Keratinocyte (primary cell): ENCODE results near the gene MED27. TPM values are rescaled to one million over a fixed set of nuclear protein-coding genes. Genes with fewer than 3 reads are reported as not detected.

Experiments used
- DNase-seq: peaks from one replicate; pipeline ENCODE4 v3.0.0-alpha.2; 2011; ENCODE audit warnings: low read depth, missing footprints, low spot score
- FAIRE-seq: peaks from 2 replicates; lab custom pipeline; 2011; peaks lifted over from hg19 to GRCh38; lab: Jason Lieb, UNC
- H2AFZ ChIP-seq: 2 replicates; pipeline ENCODE4 v1.6.0; 2012; ENCODE audit warnings: low read length, control low read depth, inconsistent platforms; ENCODE audit not compliant: control insufficient read depth
- H3K27ac ChIP-seq: 2 replicates; pipeline ENCODE4 v1.5.1; 2011; ENCODE audit warnings: low read length; ENCODE audit not compliant: control insufficient read depth, insufficient read depth
- H3K27me3 ChIP-seq: 3 replicates; pipeline ENCODE4 v1.6.0; 2011; ENCODE audit warnings: low read length; ENCODE audit not compliant: control insufficient read depth, insufficient read depth; ENCODE audit errors: extremely low read depth
- H3K36me3 ChIP-seq, 2 experiments: 2 replicates in 1 of 2; 3 replicates in 1 of 2; pipeline ENCODE4 v1.5.1; 2011; ENCODE audit warnings: low read length in 2 of 2, mild to moderate bottlenecking in 1 of 2; ENCODE audit not compliant: control insufficient read depth in 2 of 2, insufficient read depth in 2 of 2; ENCODE audit errors: extremely low read depth in 1 of 2
- H3K4me1 ChIP-seq: 3 replicates; pipeline ENCODE4 v1.5.1; 2011; ENCODE audit warnings: low read length; ENCODE audit not compliant: control insufficient read depth, insufficient read depth; ENCODE audit errors: extremely low read depth
- H3K4me2 ChIP-seq: 3 replicates; pipeline ENCODE4 v1.6.0; 2011; ENCODE audit warnings: low read depth, low read length; ENCODE audit not compliant: control insufficient read depth, insufficient read depth; ENCODE audit errors: extremely low read depth
- H3K4me3 ChIP-seq, 3 experiments: fragments of 200-600 bp in 1 of 3; sonication (generic) in 1 of 3; 2 replicates in 2 of 3; 3 replicates in 1 of 3; pipeline ENCODE4 v1.5.1; 2011 to 2016; ENCODE audit warnings: low read length in 3 of 3, mild to moderate bottlenecking in 3 of 3, control low read depth in 2 of 3, inconsistent platforms in 1 of 3, low read depth in 1 of 3, mixed read lengths in 1 of 3, mixed run types in 1 of 3, moderate library complexity in 1 of 3; ENCODE audit not compliant: control insufficient read depth in 2 of 3, insufficient read depth in 2 of 3; ENCODE audit errors: extremely low read depth in 1 of 3
- H3K79me2 ChIP-seq: 2 replicates; pipeline ENCODE4 v1.6.0; 2012; ENCODE audit warnings: low read length; ENCODE audit not compliant: control insufficient read depth, insufficient read depth
- H3K9ac ChIP-seq: 3 replicates; pipeline ENCODE4 v1.6.0; 2011; ENCODE audit warnings: low read length; ENCODE audit not compliant: control insufficient read depth, insufficient read depth; ENCODE audit errors: extremely low read depth
- H3K9me1 ChIP-seq: 3 replicates; pipeline ENCODE4 v1.6.0; 2011; ENCODE audit warnings: low read length; ENCODE audit not compliant: control insufficient read depth, insufficient read depth; ENCODE audit errors: extremely low read depth
- H3K9me3 ChIP-seq: 2 replicates; pipeline ENCODE4 v1.5.1; 2012; ENCODE audit warnings: low read depth, low read length; ENCODE audit not compliant: control insufficient read depth
- H4K20me1 ChIP-seq: 3 replicates; pipeline ENCODE4 v1.6.0; 2011; ENCODE audit warnings: low read length; ENCODE audit not compliant: control insufficient read depth, insufficient read depth; ENCODE audit errors: extremely low read depth
- CTCF ChIP-seq, 3 experiments: IDR thresholded peaks in 1 of 3; conservative IDR thresholded peaks in 1 of 3; optimal IDR thresholded peaks in 1 of 3; 2 replicates in 2 of 3; 3 replicates in 1 of 3; pipeline versions ENCODE3 to v1.5.1; 2011; ENCODE audit warnings: low read length in 3 of 3, mild to moderate bottlenecking in 3 of 3, moderate library complexity in 2 of 3, control low read depth in 1 of 3, inconsistent platforms in 1 of 3; ENCODE audit not compliant: insufficient read depth in 2 of 3; ENCODE audit errors: extremely low read depth in 1 of 3
- EZH2 ChIP-seq: IDR thresholded peaks from one replicate; pipeline ENCODE4 v1.6.1; 2012; ENCODE audit warnings: inconsistent platforms, mild to moderate bottlenecking, low read length, moderate library complexity
- dilution Hi-C: fragments of 300-500 bp; cut with MboI; formaldehyde crosslinking; loops from one replicate; pipeline ENCODE4 v1.7.0; 2020; ENCODE audit warnings: low sequenced_read_pairs; ENCODE audit not compliant: extremely low pct_ligation_motif_present
- polyA plus RNA-seq, 5 experiments: library from polyadenylated mRNA; depleted of rRNA in 3 of 5; stranded (reverse) in 3 of 5; stranded (forward) in 1 of 5; unstranded in 1 of 5; fragments of >200 nt; gene quantifications; 1 replicate in 1 of 5; 2 replicates in 3 of 5; 3 replicates in 1 of 5; pipeline versions ENCODE4 v1.2.1 to v1.2.3, GENCODE V29; 2011 to 2012; ENCODE audit warnings: missing spikeins in 2 of 5, low read depth in 1 of 5, low replicate concordance in 1 of 5

Gene MED27
- polyA plus RNA-seq, 1 donor (not counting 4 experiments of a cell fraction or from before 2014, with no cell fraction given): 39.0 TPM

GRCh38 chr9:131813116-131813515 is 266.6 kb downstream of the MED27 start:
- Histone ChIP-seq H3K4me2 (no peak overlapping the region), H2AFZ (no peak overlapping the region), H3K9me1 (no peaks in the 10 kb centered on the region), H3K9ac (no peak overlapping the region), H3K4me3 (no peak overlapping the region), H4K20me1 (peaks cover 10% of the 10 kb centered on the region), H3K27me3 (peaks cover 62% of the 10 kb centered on the region), H3K9me3 (no peaks in the 10 kb centered on the region), H3K27ac (no peak overlapping the region), H3K36me3 (no peaks in the 10 kb centered on the region), H3K79me2 (no peaks in the 10 kb centered on the region), H3K4me1 (no peaks in the 10 kb centered on the region)
- dilution Hi-C loops: loop anchor here (25.0 kb wide), 1 partner anchor 349 kb away; the partner anchor contains the start of gene NTNG2
- no peak for TF ChIP-seq EZH2
- FAIRE-seq (no peak), DNase-seq (no peak)

GRCh38 chr9:131812116-131812790 is 267.4 kb downstream of the MED27 start:
- Histone ChIP-seq H3K4me1 (no peaks in the 10 kb centered on the region), H3K9me3 (no peaks in the 10 kb centered on the region), H3K27ac (no peak overlapping the region), H3K9ac (no peak overlapping the region), H3K27me3 (peaks cover 60% of the 10 kb centered on the region), H3K9me1 (no peaks in the 10 kb centered on the region), H4K20me1 (peaks cover 10% of the 10 kb centered on the region), H3K36me3 (no peaks in the 10 kb centered on the region), H3K4me2 (no peak overlapping the region), H3K4me3 (no peak overlapping the region), H2AFZ (no peak overlapping the region), H3K79me2 (no peaks in the 10 kb centered on the region)
- FAIRE-seq: no peak
- TF ChIP-seq EZH2 (no peak), CTCF (optimal IDR thresholded peaks at IDR 0.05 in 1 of 3, IDR thresholded peaks at IDR 0.05 in 1 of 3, conservative IDR thresholded peaks at IDR 0.05 in 1 of 3; ENCODE audit: extremely low read depth in 1 of 3, insufficient read depth in 2 of 3, low read length in 3 of 3) (no peak)
- dilution Hi-C loops: loop anchor here (25.0 kb wide), 1 partner anchor 350 kb away; the partner anchor contains the start of gene NTNG2
- no peak for DNase-seq
